K562 (cell line): ENCODE data around the gene FAM78B. TPM values are rescaled to one million over a fixed set of nuclear protein-coding genes. Genes with fewer than 3 reads are reported as not detected.

Experiments
- BRCA1 ChIP-seq, 2 experiments: fragments of 450-650 bp in 1 of 2; sonication (generic) in 1 of 2; formaldehyde crosslinking in 1 of 2; IDR thresholded peaks; 2 replicates each; pipeline versions ENCODE4 v1.5.0 to v1.6.1; 2017 to 2020; ENCODE audit warnings: mild to moderate bottlenecking in 1 of 2, missing genetic modification reagents in 1 of 2
- CEBPG ChIP-seq, 3 experiments: fragments of 200-800 bp in 1 of 3; sonication (Bioruptor generic) in 1 of 3; sonication (generic) in 1 of 3; formaldehyde crosslinking in 1 of 3; IDR thresholded peaks in 2 of 3; conservative IDR thresholded peaks in 1 of 3; 2 replicates each; pipeline versions ENCODE4 v1.6.1 to v1.8.0; 2016 to 2022; ENCODE audit warnings: missing compliant biosample characterization in 2 of 3, missing genetic modification characterization in 2 of 3, mild to moderate bottlenecking in 1 of 3, missing genetic modification reagents in 1 of 3
- CREBBP ChIP-seq: IDR thresholded peaks from one replicate; pipeline ENCODE4 v1.6.1; 2012; ENCODE audit warnings: low read depth, mild to moderate bottlenecking, control low read depth, inconsistent platforms, low read length
- ETS2 ChIP-seq: IDR thresholded peaks from 2 replicates; pipeline ENCODE4 v1.6.1; 2016; ENCODE audit warnings: borderline replicate concordance, missing genetic modification characterization, mild to moderate bottlenecking, moderate library complexity, missing compliant biosample characterization; ENCODE audit not compliant: poor library complexity, severe bottlenecking
- KAT2B ChIP-seq: IDR thresholded peaks from one replicate; pipeline ENCODE4 v1.6.1; 2012; ENCODE audit warnings: low read depth, mild to moderate bottlenecking, control low read depth, inconsistent platforms, low read length, moderate library complexity
- POLR2AphosphoS5 ChIP-seq: IDR thresholded peaks from 2 replicates; pipeline ENCODE4 v1.6.1; 2011; ENCODE audit warnings: mild to moderate bottlenecking, low read depth, low read length, moderate library complexity; ENCODE audit not compliant: control insufficient read depth, insufficient read depth
- SIN3A ChIP-seq, 2 experiments: fragments of 150-350 bp in 1 of 2; IDR thresholded peaks; 2 replicates each; pipeline ENCODE4 v1.6.1; 2011 to 2016; ENCODE audit warnings: borderline replicate concordance in 2 of 2, low read depth in 2 of 2, low read length in 2 of 2, mild to moderate bottlenecking in 2 of 2, moderate library complexity in 2 of 2; ENCODE audit not compliant: control insufficient read depth in 1 of 2
- polyA plus RNA-seq, 8 experiments: library from polyadenylated mRNA; depleted of rRNA in 4 of 8; stranded (reverse) in 5 of 8; unstranded in 3 of 8; fragments of >200 nt; fragmentation: Nextera tagmentation in 2 of 8; fragmentation: Illumina TruSeq in 1 of 8; extraction: Ambion mirVana in 2 of 8; extraction: Trizol in 1 of 8; gene quantifications; 2 replicates each; pipeline versions ENCODE4 v1.2.1 to v1.2.3, GENCODE V29; 2011 to 2014; ENCODE audit warnings: inconsistent platforms in 1 of 8, missing spikeins in 1 of 8
- total RNA-seq, 7 experiments: library from RNA; depleted of rRNA in 6 of 7; stranded (reverse); fragments of >200 nt in 6 of 7; fragmentation: Illumina TruSeq in 2 of 7; extraction: Trizol in 2 of 7; gene quantifications; 2 replicates each; pipeline versions ENCODE4 v1.2.1 to v1.2.3, GENCODE V29; 2011 to 2021; ENCODE audit warnings: low replicate concordance in 1 of 7
- TF ChIP-seq, protein P1 (sequence below), 2 experiments: IDR thresholded peaks in 1 of 2; conservative IDR thresholded peaks in 1 of 2; 2 replicates each; pipeline ENCODE4 v1.6.1; 2016; ENCODE audit warnings: low read depth in 2 of 2, mild to moderate bottlenecking in 1 of 2, missing compliant biosample characterization in 1 of 2, missing genetic modification characterization in 1 of 2, moderate library complexity in 1 of 2

FAM78B gene
- total and polyA plus RNA-seq, 9 of the 15 experiments (the other 6 are each of a cell fraction or from before 2014, with no cell fraction given) = 0.04 to 0.43 (median 0.29) TPM; not detected in 1

DNA sequence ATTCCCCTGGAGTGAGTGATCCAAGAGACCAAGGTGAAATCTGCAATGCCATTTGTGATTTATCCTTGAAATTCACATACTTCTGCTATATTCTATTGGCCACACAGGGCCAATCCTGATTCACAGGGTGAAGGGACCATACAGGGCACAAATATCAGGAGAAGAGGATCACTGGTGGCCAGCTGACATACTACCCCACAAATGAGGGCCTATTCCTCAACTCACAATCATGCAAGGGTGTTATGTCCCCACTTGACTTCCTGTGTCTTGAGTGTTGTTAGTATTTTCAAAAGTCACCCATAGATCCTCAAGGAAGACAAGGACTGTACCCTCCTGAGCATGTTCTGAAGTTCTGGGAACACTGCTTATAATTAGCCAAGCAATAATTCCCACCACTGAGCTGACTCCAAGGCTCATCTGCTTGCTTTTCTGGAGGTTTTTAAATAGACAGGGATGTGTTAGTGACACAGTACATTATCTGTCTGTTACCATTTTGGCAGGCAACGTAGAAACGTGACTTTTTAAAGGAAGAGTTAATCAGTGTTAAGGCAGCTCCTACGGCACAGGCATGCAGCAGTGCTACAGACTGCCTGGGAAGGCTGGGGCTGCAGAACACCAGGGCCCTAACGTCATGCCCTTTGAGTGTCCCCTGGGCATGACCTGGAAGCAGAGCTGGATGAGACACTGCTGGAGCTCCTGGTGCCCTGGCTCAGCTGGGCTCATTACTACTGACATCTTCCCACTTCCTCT is 137.4 kb downstream of the FAM78B start (continued):
- TF ChIP-seq, protein P1, sequence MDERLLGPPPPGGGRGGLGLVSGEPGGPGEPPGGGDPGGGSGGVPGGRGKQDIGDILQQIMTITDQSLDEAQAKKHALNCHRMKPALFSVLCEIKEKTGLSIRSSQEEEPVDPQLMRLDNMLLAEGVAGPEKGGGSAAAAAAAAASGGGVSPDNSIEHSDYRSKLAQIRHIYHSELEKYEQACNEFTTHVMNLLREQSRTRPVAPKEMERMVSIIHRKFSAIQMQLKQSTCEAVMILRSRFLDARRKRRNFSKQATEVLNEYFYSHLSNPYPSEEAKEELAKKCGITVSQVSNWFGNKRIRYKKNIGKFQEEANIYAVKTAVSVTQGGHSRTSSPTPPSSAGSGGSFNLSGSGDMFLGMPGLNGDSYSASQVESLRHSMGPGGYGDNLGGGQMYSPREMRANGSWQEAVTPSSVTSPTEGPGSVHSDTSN (CRISPR knock-in tag; IDR thresholded peaks at IDR 0.05; ENCODE audit: low read depth) = no peak
- TF ChIP-seq, protein P1 (tag; conservative IDR thresholded peaks at IDR 0.05; ENCODE audit: low read depth) = no peak
- TF ChIP-seq ETS2 (tag) = no peak
- TF ChIP-seq CEBPG (CRISPR knock-in tag; IDR thresholded peaks at IDR 0.05) = no peak
- TF ChIP-seq CEBPG (tag; conservative IDR thresholded peaks at IDR 0.05 in 1 of 2, IDR thresholded peaks at IDR 0.05 in 1 of 2) = no peak
- no peak for TF ChIP-seq SIN3A (IDR thresholded peaks at IDR 0.05; ENCODE audit: borderline replicate concordance in 2 of 2, control insufficient read depth in 1 of 2, low read depth in 2 of 2, low read length in 2 of 2)
- no peak for TF ChIP-seq POLR2AphosphoS5
- TF ChIP-seq KAT2B = no peak
- no peak for TF ChIP-seq BRCA1 (IDR thresholded peaks at IDR 0.05)
- no peak for TF ChIP-seq BRCA1 (CRISPR knock-in tag; IDR thresholded peaks at IDR 0.05)
- no peak for TF ChIP-seq CREBBP
